ENCODE results near the gene SIRT3. TPM values are rescaled to one million over a fixed set of nuclear protein-coding genes. Genes with fewer than 3 reads are reported as not detected.
"Not testable (repeated sequence)": the region's sequence is repeated elsewhere in the genome, so short reads cannot be mapped to it uniquely, and the experiment has no call there.

SIRT3 gene
- total RNA-seq, 3 donors from 2014 or later: 19.3 to 22.1 (median 22.0) TPM

- H3K4me1 ChIP-seq (ENCODE audit: low read depth): no peaks in the 10 kb centered on the region
- no peak for TF ChIP-seq CTCF (IDR thresholded peaks at IDR 0.05)
- ATAC-seq (no peak), DNase-seq (peak in 1 of 3 donors; percentile 35)
- no peaks in the 10 kb centered on the region for H3K36me3 ChIP-seq (ENCODE audit: low read depth)
- no peak overlapping the region for H3K4me3 ChIP-seq
- H3K9me3 ChIP-seq: no peaks in the 10 kb centered on the region
- intact Hi-C loops (cut with DNase I, micrococcal nuclease): no loop called here
Observed at GRCh38 chr11:272195-272930, 36.2 kb upstream of the SIRT3 start.

- no peaks in the 10 kb centered on the region for H3K4me1 ChIP-seq (ENCODE audit: low read depth)
- DNase-seq (peak in 1 of 3 donors; percentile 39), ATAC-seq (peak; percentile 24)
- no peaks in the 10 kb centered on the region for H3K36me3 ChIP-seq (ENCODE audit: low read depth)
- no peak overlapping the region for H3K4me3 ChIP-seq
- intact Hi-C loops (cut with DNase I, micrococcal nuclease): no loop called here
- TF ChIP-seq CTCF (IDR thresholded peaks at IDR 0.05): no peak
- no peaks in the 10 kb centered on the region for H3K9me3 ChIP-seq
Observed at GRCh38 chr11:271319-271715, 35.2 kb upstream of the SIRT3 start.

DNA sequence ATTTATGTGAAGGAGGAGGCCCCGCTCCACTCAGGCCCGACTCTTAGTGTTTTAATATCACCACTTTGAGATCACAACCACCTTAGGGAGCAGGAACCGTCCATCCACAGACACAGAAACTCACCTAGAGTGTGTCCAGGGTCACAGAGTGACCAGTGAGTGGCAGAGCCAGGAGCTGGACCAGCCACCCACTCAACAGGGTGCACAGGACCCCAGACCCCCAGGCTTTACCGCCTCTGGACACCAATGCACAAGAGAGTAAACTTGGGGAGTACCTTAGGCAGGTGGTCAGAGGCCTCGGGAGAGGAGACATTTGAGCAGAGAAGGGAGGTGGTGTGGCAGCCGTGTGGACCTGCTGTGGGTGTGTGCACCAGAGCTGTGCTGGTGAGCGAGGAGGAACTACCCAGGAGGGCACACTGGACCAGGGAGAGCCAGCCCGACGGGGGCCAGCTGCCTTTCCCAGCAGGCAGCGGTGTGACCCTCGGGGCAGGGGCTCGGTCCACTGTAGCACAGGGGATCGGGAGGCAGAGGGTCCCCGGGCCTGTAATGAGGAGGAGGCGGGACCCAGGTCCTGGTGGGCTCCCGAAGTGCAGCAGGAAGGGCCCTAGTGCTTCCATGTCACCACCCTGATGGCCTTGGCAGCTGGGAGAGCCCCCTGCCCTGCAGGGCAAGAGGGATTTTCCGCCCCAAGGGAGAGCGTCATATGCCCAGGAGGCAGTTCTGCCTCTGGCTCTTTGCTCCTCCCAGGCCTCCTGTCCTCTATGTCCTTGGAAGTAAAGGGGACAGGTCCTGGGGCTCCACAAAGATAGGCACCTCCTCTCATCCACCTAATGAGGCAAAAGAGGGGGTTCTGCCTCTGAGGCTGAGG, 34.5 kb upstream of the SIRT3 start:
- DNase-seq (peak in 1 of 3 donors; percentile 63), ATAC-seq (no peak)
- no peak for TF ChIP-seq CTCF (IDR thresholded peaks at IDR 0.05)
- H3K9me3 ChIP-seq: no peaks in the 10 kb centered on the region
- no peaks in the 10 kb centered on the region for H3K4me1 ChIP-seq (ENCODE audit: low read depth)
- H3K36me3 ChIP-seq (ENCODE audit: low read depth): no peaks in the 10 kb centered on the region
- H3K4me3 ChIP-seq: no peak overlapping the region
- intact Hi-C loops (cut with DNase I, micrococcal nuclease): no loop called here

DNA sequence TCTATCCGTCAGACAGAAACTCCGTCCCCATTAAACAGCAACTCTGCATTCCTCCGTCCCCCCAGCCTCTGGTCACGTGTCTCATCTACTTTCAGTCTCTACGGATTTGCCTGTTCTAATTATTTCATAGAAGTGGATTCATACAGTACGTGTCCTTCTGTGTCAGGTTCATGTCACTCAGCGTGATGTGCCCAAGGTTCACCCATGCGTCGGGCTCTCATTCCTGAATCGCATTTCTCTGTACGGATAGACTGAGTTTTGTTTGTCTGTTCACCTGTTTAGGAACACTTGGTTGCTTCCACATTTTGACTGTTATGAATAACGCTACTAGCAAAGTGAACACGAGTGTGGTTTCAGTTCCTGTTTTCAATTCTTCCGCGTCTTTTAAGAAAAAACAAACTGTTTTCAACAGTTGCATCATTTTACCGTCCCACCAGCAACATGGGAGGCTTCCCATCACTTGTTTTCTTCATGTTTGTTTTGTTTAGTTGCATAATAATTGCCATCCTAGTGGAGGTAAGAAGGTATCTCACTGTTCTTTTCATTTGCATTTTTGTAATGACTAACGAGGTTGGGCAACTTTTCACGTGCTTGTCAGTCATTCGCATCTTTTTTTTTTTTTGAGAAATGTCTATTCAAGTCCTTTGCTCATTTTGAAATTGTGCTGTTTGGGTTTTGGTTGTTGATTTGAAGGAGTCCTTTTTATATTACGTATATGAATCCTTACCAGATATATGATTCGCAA, 33.2 kb upstream of the SIRT3 start:
- intact Hi-C loops (cut with DNase I, micrococcal nuclease): no loop called here
- H3K36me3 ChIP-seq (ENCODE audit: low read depth): no peaks in the 10 kb centered on the region
- H3K4me3 ChIP-seq: no peak overlapping the region
- H3K4me1 ChIP-seq (ENCODE audit: low read depth): no peaks in the 10 kb centered on the region
- H3K9me3 ChIP-seq: no peaks in the 10 kb centered on the region
- no peak for TF ChIP-seq CTCF (IDR thresholded peaks at IDR 0.05)
- DNase-seq: peak in 1 of 3 donors; percentile 39
- peak; percentile 56 for ATAC-seq

GRCh38 chr11:268716-269145, 32.6 kb upstream of the SIRT3 start:
- H3K4me3 ChIP-seq; intact Hi-C loops (cut with DNase I, micrococcal nuclease); H3K4me1 ChIP-seq (ENCODE audit: low read depth); H3K36me3 ChIP-seq (ENCODE audit: low read depth); H3K9me3 ChIP-seq: not testable (repeated sequence)
- ATAC-seq (peak; percentile 71), DNase-seq (peak; percentile 68 to 86 (median 74))

Data from mucosa of descending colon (tissue), 3 donors.